Peyer's patch (tissue), 4 donors: Measurements from ENCODE around the gene ATP2B1.

ENCODE experiments used
- POLR2A ChIP-seq, 2 donors: fragments of 450-650 bp; IDR thresholded peaks; one replicate each; pipeline ENCODE4 v1.5.1; 2017; ENCODE audit warnings: antibody characterized with exemption in 2 of 2, mild to moderate bottlenecking in 2 of 2, moderate library complexity in 2 of 2
- TF ChIP-seq, protein P1 (sequence below), 6 experiments: fragments of 450-650 bp in 4 of 6; fragments of 200-600 bp in 2 of 6; sonication (generic) in 1 of 6; IDR thresholded peaks; one replicate each; pipeline ENCODE4 v1.5.1; 2017 to 2019; ENCODE audit warnings: antibody characterized with exemption in 6 of 6, mild to moderate bottlenecking in 3 of 6, moderate library complexity in 1 of 6

- no peak for TF ChIP-seq POLR2A (IDR thresholded peaks at IDR 0.05)
- TF ChIP-seq, protein P1, sequence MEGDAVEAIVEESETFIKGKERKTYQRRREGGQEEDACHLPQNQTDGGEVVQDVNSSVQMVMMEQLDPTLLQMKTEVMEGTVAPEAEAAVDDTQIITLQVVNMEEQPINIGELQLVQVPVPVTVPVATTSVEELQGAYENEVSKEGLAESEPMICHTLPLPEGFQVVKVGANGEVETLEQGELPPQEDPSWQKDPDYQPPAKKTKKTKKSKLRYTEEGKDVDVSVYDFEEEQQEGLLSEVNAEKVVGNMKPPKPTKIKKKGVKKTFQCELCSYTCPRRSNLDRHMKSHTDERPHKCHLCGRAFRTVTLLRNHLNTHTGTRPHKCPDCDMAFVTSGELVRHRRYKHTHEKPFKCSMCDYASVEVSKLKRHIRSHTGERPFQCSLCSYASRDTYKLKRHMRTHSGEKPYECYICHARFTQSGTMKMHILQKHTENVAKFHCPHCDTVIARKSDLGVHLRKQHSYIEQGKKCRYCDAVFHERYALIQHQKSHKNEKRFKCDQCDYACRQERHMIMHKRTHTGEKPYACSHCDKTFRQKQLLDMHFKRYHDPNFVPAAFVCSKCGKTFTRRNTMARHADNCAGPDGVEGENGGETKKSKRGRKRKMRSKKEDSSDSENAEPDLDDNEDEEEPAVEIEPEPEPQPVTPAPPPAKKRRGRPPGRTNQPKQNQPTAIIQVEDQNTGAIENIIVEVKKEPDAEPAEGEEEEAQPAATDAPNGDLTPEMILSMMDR (IDR thresholded peaks at IDR 0.05): no peak
These were observed 45.4 kb upstream of the ATP2B1 start for GRCh38 chr12:89753997-89754396.
